IMR-90 (cell line): Measurements from ENCODE around the gene ARRDC2. TPM values are rescaled to one million over a fixed set of nuclear protein-coding genes. Genes with fewer than 3 reads are reported as not detected.

Experiments
- ATAC-seq: fragments of 200-7000 bp; cut with Tn5 transposase; 2 replicates; pipeline ENCODE4 v1.9.1; 2020; ENCODE audit warnings: low read depth, mild to moderate bottlenecking, moderate library complexity
- BruUV-seq: library from RNA; stranded (reverse); fragments of 400-500 nt; replicated peaks from 2 replicates; lab custom pipeline; 2021; lab: Mats Ljungman, UMichigan
- CTCF ChIA-PET: fragments of 300-600 bp; formaldehyde crosslinking; extraction: SDS; loops from one replicate; lab custom pipeline; 2021; ENCODE audit warnings: antibody characterized with exemption; lab: Yijun Ruan, JAX
- POLR2A ChIA-PET: fragments of 300-600 bp; sonication (Branson Sonifier 250); formaldehyde crosslinking; loops from one replicate; lab custom pipeline; 2022; ENCODE audit warnings: antibody characterized with exemption; ENCODE audit not compliant: unreplicated experiment; lab: Charles Lee
- DNase-seq: peaks from one replicate; pipeline ENCODE4 v3.0.0; 2013
- H2AFZ ChIP-seq: replicated peaks from 2 replicates; pipeline ENCODE3; 2013; ENCODE audit warnings: low read length, mild to moderate bottlenecking; ENCODE audit not compliant: poor library complexity
- H2AK5ac ChIP-seq: 2 replicates; pipeline ENCODE4 v1.6.1; 2013; ENCODE audit warnings: low read depth, low read length, inconsistent platforms
- H2AK9ac ChIP-seq: replicated peaks from 2 replicates; pipeline ENCODE3; 2013; ENCODE audit warnings: mild to moderate bottlenecking, low read depth, low read length, moderate library complexity; ENCODE audit not compliant: poor library complexity
- H2BK120ac ChIP-seq: 2 replicates; pipeline ENCODE4 v1.6.1; 2013; ENCODE audit warnings: low read depth, low read length, inconsistent platforms
- H2BK15ac ChIP-seq: 3 replicates; pipeline ENCODE4 v1.6.1; 2013; ENCODE audit warnings: low read depth, low read length, inconsistent platforms
- H2BK20ac ChIP-seq: 2 replicates; pipeline ENCODE4 v1.6.1; 2013; ENCODE audit warnings: low read depth, mild to moderate bottlenecking, inconsistent platforms, low read length, moderate library complexity
- H2BK5ac ChIP-seq: 2 replicates; pipeline ENCODE4 v1.6.1; 2013; ENCODE audit warnings: mild to moderate bottlenecking, low read depth, low read length, inconsistent platforms; ENCODE audit not compliant: poor library complexity, severe bottlenecking
- H3K14ac ChIP-seq: replicated peaks from 2 replicates; pipeline ENCODE4 v1.6.1; 2013; ENCODE audit warnings: low read depth, low read length, inconsistent platforms
- H3K18ac ChIP-seq: 2 replicates; pipeline ENCODE4 v1.6.1; 2013; ENCODE audit warnings: low read depth, low read length, control low read depth
- H3K23ac ChIP-seq: 2 replicates; pipeline ENCODE4 v1.6.1; 2013; ENCODE audit warnings: low read depth, low read length, inconsistent platforms
- H3K27ac ChIP-seq: 2 replicates; pipeline ENCODE4 v1.5.1; 2013; ENCODE audit warnings: mild to moderate bottlenecking, control low read depth, low read length; ENCODE audit not compliant: insufficient read depth
- H3K27me3 ChIP-seq: 2 replicates; pipeline ENCODE4 v1.6.1; 2013; ENCODE audit warnings: low read length; ENCODE audit not compliant: control insufficient read depth, insufficient read depth
- H3K36me3 ChIP-seq: 2 replicates; pipeline ENCODE4 v1.6.1; 2013; ENCODE audit warnings: low read length, mixed read lengths; ENCODE audit not compliant: control insufficient read depth, insufficient read depth
- H3K4ac ChIP-seq: 2 replicates; pipeline ENCODE4 v1.6.1; 2013; ENCODE audit warnings: low read depth, low read length, inconsistent platforms
- H3K4me1 ChIP-seq: 2 replicates; pipeline ENCODE4 v1.6.1; 2013; ENCODE audit warnings: low read length, mixed read lengths; ENCODE audit not compliant: control insufficient read depth, insufficient read depth
- H3K4me2 ChIP-seq: 2 replicates; pipeline ENCODE4 v1.6.1; 2013; ENCODE audit warnings: low read depth, mild to moderate bottlenecking, control low read depth, low read length, moderate library complexity
- H3K4me3 ChIP-seq: 2 replicates; pipeline ENCODE4 v1.5.1; 2013; ENCODE audit warnings: low read depth, mild to moderate bottlenecking, control low read depth, low read length, moderate library complexity; ENCODE audit not compliant: insufficient read depth
- H3K56ac ChIP-seq: 2 replicates; pipeline ENCODE4 v1.6.1; 2013; ENCODE audit warnings: low read length, inconsistent platforms; ENCODE audit not compliant: insufficient read depth; ENCODE audit errors: extremely low read depth
- H3K79me1 ChIP-seq, 2 experiments: 2 replicates each; pipeline ENCODE4 v1.6.1; 2013; ENCODE audit warnings: low read length in 2 of 2, inconsistent platforms in 1 of 2, low read depth in 1 of 2
- H3K9ac ChIP-seq: 2 replicates; pipeline ENCODE4 v1.6.1; 2013; ENCODE audit warnings: low read depth, low read length, control low read depth
- H3K9me1 ChIP-seq: 2 replicates; pipeline ENCODE4 v1.6.1; 2013; ENCODE audit warnings: low read length, inconsistent platforms; ENCODE audit not compliant: insufficient read depth
- H3K9me3 ChIP-seq: 2 replicates; pipeline ENCODE4 v1.6.1; 2013; ENCODE audit warnings: low read length; ENCODE audit not compliant: control insufficient read depth, insufficient read depth
- H4K20me1 ChIP-seq: 2 replicates; pipeline ENCODE4 v1.6.1; 2013; ENCODE audit warnings: low read length, inconsistent platforms; ENCODE audit not compliant: insufficient read depth
- H4K5ac ChIP-seq: 2 replicates; pipeline ENCODE4 v1.6.1; 2013; ENCODE audit warnings: mild to moderate bottlenecking, low read depth, low read length, control low read depth
- H4K8ac ChIP-seq, 2 experiments: 2 replicates each; pipeline ENCODE4 v1.6.1; 2013; ENCODE audit warnings: low read depth in 2 of 2, low read length in 2 of 2, control low read depth in 1 of 2, inconsistent platforms in 1 of 2
- H4K91ac ChIP-seq: 2 replicates; pipeline ENCODE4 v1.6.1; 2013; ENCODE audit warnings: low read depth, low read length, inconsistent platforms; ENCODE audit not compliant: insufficient read depth
- BHLHE40 ChIP-seq: fragments of 150-350 bp; IDR thresholded peaks from 2 replicates; pipeline ENCODE4 v1.6.1; 2016; ENCODE audit warnings: mild to moderate bottlenecking, low read depth, low read length
- CEBPB ChIP-seq: IDR thresholded peaks from 2 replicates; pipeline ENCODE4 v1.6.1; 2012; ENCODE audit warnings: low read depth, low read length, improper control_type of control experiment
- CHD1 ChIP-seq: IDR thresholded peaks from 2 replicates; pipeline ENCODE4 v1.6.1; 2012; ENCODE audit warnings: low read depth, low read length, improper control_type of control experiment
- FOS ChIP-seq: fragments of 150-350 bp; IDR thresholded peaks from 2 replicates; pipeline ENCODE4 v1.6.1; 2016; ENCODE audit warnings: low read depth, low read length
- MAFK ChIP-seq: IDR thresholded peaks from 2 replicates; pipeline ENCODE4 v1.6.1; 2012; ENCODE audit warnings: low read depth, low read length, improper control_type of control experiment
- MAZ ChIP-seq: IDR thresholded peaks from 2 replicates; pipeline ENCODE4 v1.6.1; 2012; ENCODE audit warnings: low read depth, mild to moderate bottlenecking, low read length, improper control_type of control experiment, moderate library complexity, borderline replicate concordance
- MXI1 ChIP-seq: IDR thresholded peaks from 2 replicates; pipeline ENCODE4 v1.6.1; 2012; ENCODE audit warnings: low read depth, mild to moderate bottlenecking, low read length, moderate library complexity, borderline replicate concordance
- NFE2L2 ChIP-seq: fragments of 150-350 bp; IDR thresholded peaks from 2 replicates; pipeline ENCODE4 v1.6.1; 2016; ENCODE audit warnings: low read depth, mild to moderate bottlenecking, low read length
- RAD21 ChIP-seq: IDR thresholded peaks from 2 replicates; pipeline ENCODE4 v1.6.1; 2012; ENCODE audit warnings: low read length, improper control_type of control experiment
- RCOR1 ChIP-seq: IDR thresholded peaks from 2 replicates; pipeline ENCODE4 v1.6.1; 2012; ENCODE audit warnings: mild to moderate bottlenecking, low read length, improper control_type of control experiment; ENCODE audit not compliant: insufficient replicate concordance
- RFX5 ChIP-seq: IDR thresholded peaks from 2 replicates; pipeline ENCODE4 v1.8.0; 2012; ENCODE audit warnings: low read depth, mild to moderate bottlenecking, low read length, moderate library complexity
- SMC3 ChIP-seq: fragments of 150-350 bp; IDR thresholded peaks from 2 replicates; pipeline ENCODE4 v1.6.1; 2016; ENCODE audit warnings: low read depth, mild to moderate bottlenecking, antibody characterized with exemption, low read length, moderate library complexity
- WGBS, 2 experiments: methylation state at CpG; one replicate each; pipeline versions ENCODE4 v1.1.5 to v1.1.7; 2013; ENCODE audit warnings: missing lambda C conversion rate in 2 of 2; ENCODE audit not compliant: insufficient read length in 1 of 2; ENCODE audit errors: extremely low coverage in 2 of 2; 5-methylcytosine and 5-hydroxymethylcytosine counted together
- dilution Hi-C: fragments of 300-500 bp; cut with HindIII; formaldehyde crosslinking; loops from one replicate; pipeline ENCODE4 v1.14.3; 2018; ENCODE audit warnings: low sequenced_read_pairs; ENCODE audit not compliant: unreplicated experiment
- in situ Hi-C: fragments of 300-500 bp; cut with MboI; formaldehyde crosslinking; loops from 3 replicates; pipeline ENCODE4 v1.14.3; 2019; ENCODE audit warnings: low sequenced_read_pairs, inconsistent platforms, mixed read lengths
- intact Hi-C: fragments of 100-400 bp; cut with micrococcal nuclease; formaldehyde crosslinking; loops from 2 replicates; pipeline ENCODE4 v1.10.0; 2022
- polyA plus RNA-seq, 3 experiments: library from polyadenylated mRNA; depleted of rRNA; stranded (reverse); fragments of >200 nt; gene quantifications; 2 replicates each; pipeline ENCODE4 v1.2.3, GENCODE V29; 2012; ENCODE audit warnings: low replicate concordance in 1 of 3
- total RNA-seq: library from RNA; depleted of rRNA; stranded (reverse); fragments of >200 nt; gene quantifications from 2 replicates; pipeline ENCODE4 v1.2.3, GENCODE V29; 2012
- TF ChIP-seq, protein P1 (sequence below): fragments of 150-350 bp; IDR thresholded peaks from 2 replicates; pipeline ENCODE4 v1.6.1; 2017; ENCODE audit warnings: mild to moderate bottlenecking, antibody characterized with exemption, low read length, low read depth
- TF ChIP-seq, protein P2 (sequence below): fragments of 150-350 bp; IDR thresholded peaks from 2 replicates; pipeline ENCODE4 v1.6.1; 2016; ENCODE audit warnings: low read depth, mild to moderate bottlenecking, low read length, moderate library complexity, borderline replicate concordance
- TF ChIP-seq, protein P3 (sequence below): conservative IDR thresholded peaks from 2 replicates; pipeline ENCODE4 v1.5.1; 2012; ENCODE audit warnings: mild to moderate bottlenecking, low read depth, low read length, improper control_type of control experiment

ARRDC2 gene
- total and polyA plus RNA-seq, 2 of the 4 experiments (the other 2 are of a cell fraction): 1.4 to 4.9 TPM

DNA sequence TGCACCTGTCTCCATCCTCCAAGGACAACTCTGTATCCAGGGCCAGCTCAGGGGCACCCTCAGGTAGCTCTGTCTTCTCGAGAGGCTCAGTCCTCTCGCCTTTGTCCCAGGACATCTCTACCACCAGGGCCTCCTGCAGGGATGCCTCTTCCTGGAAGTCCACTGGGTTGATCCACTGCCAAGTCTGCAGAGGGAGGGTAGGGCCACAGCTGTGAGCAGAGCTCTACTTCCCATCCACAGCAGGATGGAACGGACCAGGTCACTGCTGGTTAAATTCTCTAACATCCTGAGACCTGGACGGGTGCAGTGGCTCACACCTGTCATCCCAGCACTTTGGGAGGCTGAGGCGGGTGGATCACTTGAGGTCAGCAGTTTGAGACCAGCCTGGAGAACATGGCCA lies 51.9 kb downstream of the ARRDC2 start:
- CTCF ChIA-PET: interaction anchor here (1.6 kb wide), 1 partner anchor 52 kb away, joined by 10 read pairs; the partner anchor contains the start of gene ARRDC2
- TF ChIP-seq, protein P1, sequence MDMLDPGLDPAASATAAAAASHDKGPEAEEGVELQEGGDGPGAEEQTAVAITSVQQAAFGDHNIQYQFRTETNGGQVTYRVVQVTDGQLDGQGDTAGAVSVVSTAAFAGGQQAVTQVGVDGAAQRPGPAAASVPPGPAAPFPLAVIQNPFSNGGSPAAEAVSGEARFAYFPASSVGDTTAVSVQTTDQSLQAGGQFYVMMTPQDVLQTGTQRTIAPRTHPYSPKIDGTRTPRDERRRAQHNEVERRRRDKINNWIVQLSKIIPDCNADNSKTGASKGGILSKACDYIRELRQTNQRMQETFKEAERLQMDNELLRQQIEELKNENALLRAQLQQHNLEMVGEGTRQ: no peak
- TF ChIP-seq NFE2L2 (no peak), SMC3 (no peak), MXI1 (no peak), CEBPB (no peak), CHD1 (no peak), MAZ (no peak), RFX5 (no peak), MAFK (no peak), BHLHE40 (no peak), RCOR1 (no peak), RAD21 (no peak), FOS (no peak)
- TF ChIP-seq, protein P2, sequence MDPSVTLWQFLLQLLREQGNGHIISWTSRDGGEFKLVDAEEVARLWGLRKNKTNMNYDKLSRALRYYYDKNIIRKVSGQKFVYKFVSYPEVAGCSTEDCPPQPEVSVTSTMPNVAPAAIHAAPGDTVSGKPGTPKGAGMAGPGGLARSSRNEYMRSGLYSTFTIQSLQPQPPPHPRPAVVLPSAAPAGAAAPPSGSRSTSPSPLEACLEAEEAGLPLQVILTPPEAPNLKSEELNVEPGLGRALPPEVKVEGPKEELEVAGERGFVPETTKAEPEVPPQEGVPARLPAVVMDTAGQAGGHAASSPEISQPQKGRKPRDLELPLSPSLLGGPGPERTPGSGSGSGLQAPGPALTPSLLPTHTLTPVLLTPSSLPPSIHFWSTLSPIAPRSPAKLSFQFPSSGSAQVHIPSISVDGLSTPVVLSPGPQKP: no peak
- TF ChIP-seq, protein P3, sequence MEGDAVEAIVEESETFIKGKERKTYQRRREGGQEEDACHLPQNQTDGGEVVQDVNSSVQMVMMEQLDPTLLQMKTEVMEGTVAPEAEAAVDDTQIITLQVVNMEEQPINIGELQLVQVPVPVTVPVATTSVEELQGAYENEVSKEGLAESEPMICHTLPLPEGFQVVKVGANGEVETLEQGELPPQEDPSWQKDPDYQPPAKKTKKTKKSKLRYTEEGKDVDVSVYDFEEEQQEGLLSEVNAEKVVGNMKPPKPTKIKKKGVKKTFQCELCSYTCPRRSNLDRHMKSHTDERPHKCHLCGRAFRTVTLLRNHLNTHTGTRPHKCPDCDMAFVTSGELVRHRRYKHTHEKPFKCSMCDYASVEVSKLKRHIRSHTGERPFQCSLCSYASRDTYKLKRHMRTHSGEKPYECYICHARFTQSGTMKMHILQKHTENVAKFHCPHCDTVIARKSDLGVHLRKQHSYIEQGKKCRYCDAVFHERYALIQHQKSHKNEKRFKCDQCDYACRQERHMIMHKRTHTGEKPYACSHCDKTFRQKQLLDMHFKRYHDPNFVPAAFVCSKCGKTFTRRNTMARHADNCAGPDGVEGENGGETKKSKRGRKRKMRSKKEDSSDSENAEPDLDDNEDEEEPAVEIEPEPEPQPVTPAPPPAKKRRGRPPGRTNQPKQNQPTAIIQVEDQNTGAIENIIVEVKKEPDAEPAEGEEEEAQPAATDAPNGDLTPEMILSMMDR: no peak

More for the DNA sequence above, 51.9 kb downstream of the ARRDC2 start:
- no peak overlapping the region for H2BK20ac ChIP-seq
- no peaks in the 10 kb centered on the region for H3K79me1 ChIP-seq
- no peak overlapping the region for H4K91ac ChIP-seq
- no peak overlapping the region for H3K23ac ChIP-seq
- BruUV-seq: no TSS peak
- 67% methylated on average over 4 of the region's 5 CpGs; no CpG with 5 or more reads in 1 of the 2 experiments for WGBS, 2 experiments
- dilution Hi-C loops (no loop called here), in situ Hi-C loops (loop anchor here (5.0 to 25.0 kb wide), 2 partner anchors 43 to 123 kb away; partner anchors contain the start of gene CCDC124), intact Hi-C loops (loop anchor here (5.0 kb wide), 1 partner anchor 123 kb away; no protein-coding TSS in a partner anchor)
- H3K36me3 ChIP-seq: no peaks in the 10 kb centered on the region
- ATAC-seq (no peak), DNase-seq (no peak)
- no peak overlapping the region for H3K9ac ChIP-seq
- no peak overlapping the region for H2AK5ac ChIP-seq
- no peak overlapping the region for H2AK9ac ChIP-seq
- 0 out of 2 replicates have a peak, but pooled peaks cover 2% of the 10 kb centered on the region for H3K9me3 ChIP-seq
- POLR2A ChIA-PET: no interaction called here
- no peak overlapping the region for H2BK120ac ChIP-seq
- no peak overlapping the region for H4K8ac ChIP-seq
- H2BK15ac ChIP-seq: no peak overlapping the region
- H2BK5ac ChIP-seq: no peak overlapping the region
- H3K4me2 ChIP-seq: no peak overlapping the region
- H3K27me3 ChIP-seq: peaks cover 9% of the 10 kb centered on the region; the same call in 1 of the 2 replicates
- no peak overlapping the region for H4K5ac ChIP-seq
- no peaks in the 10 kb centered on the region for H3K9me1 ChIP-seq
- H2AFZ ChIP-seq: no peak overlapping the region
- no peak overlapping the region for H3K18ac ChIP-seq
- H3K4me1 ChIP-seq: peaks cover 5% of the 10 kb centered on the region; the same call in 1 of the 2 replicates
- H4K20me1 ChIP-seq: no peaks in the 10 kb centered on the region
- H3K56ac ChIP-seq: no peak overlapping the region
- H3K4me3 ChIP-seq: no peak overlapping the region
- no peak overlapping the region for H3K14ac ChIP-seq
- H3K4ac ChIP-seq: no peak overlapping the region
- H3K27ac ChIP-seq: no peak overlapping the region
